Stimulated activated naive B cell treated with anti-CD40 and anti-IgM and Interleukin-4, amounts not matched to agents 10 μg/mL and 1 μg/mL and 100 μg/mL, for 72 hours (primary cell): ENCODE measurements around the gene GTF3C2.

ENCODE experiments used
- ATAC-seq, 2 donors: fragments of 150-1000 bp; cut with Tn5 transposase; replicated peaks; 2 replicates each; pipeline ENCODE4 v1.10.0; 2021; ENCODE audit warnings: moderate library complexity in 1 of 2
- DNase-seq: peaks from one replicate; pipeline ENCODE4 v3.0.0; 2021
- H3K27ac Mint-ChIP-seq: one replicate; pipeline ENCODE4 v1.8.0; 2022; ENCODE audit warnings: mild to moderate bottlenecking, mixed read lengths
- H3K27me3 Mint-ChIP-seq, 2 donors: one replicate each; pipeline ENCODE4 v1.8.0; 2022; ENCODE audit warnings: mixed read lengths in 2 of 2
- H3K36me3 Mint-ChIP-seq, 2 donors: one replicate each; pipeline ENCODE4 v1.8.0; 2022; ENCODE audit warnings: mixed read lengths in 2 of 2, mild to moderate bottlenecking in 1 of 2
- H3K4me1 Mint-ChIP-seq, 2 donors: one replicate each; pipeline ENCODE4 v1.8.0; 2022; ENCODE audit warnings: mixed read lengths in 2 of 2, mild to moderate bottlenecking in 1 of 2
- H3K4me3 Mint-ChIP-seq, 2 donors: one replicate each; pipeline ENCODE4 v1.8.0; 2022; ENCODE audit warnings: mild to moderate bottlenecking in 2 of 2, mixed read lengths in 2 of 2, moderate library complexity in 1 of 2
- H3K9me3 Mint-ChIP-seq, 2 donors: one replicate each; pipeline ENCODE4 v1.8.0; 2022; ENCODE audit warnings: mixed read lengths in 2 of 2, mild to moderate bottlenecking in 1 of 2

The GTF3C2 gene

GRCh38 chr2:27356382-27357181, at the start of gene GTF3C2:
TSS of gene GTF3C2 (minus strand) at chr2:27356764. CDS start at chr2:27343554, 13,210 bp downstream.
- peak within 1 kb of the TSS; percentile 98 for H3K27ac Mint-ChIP-seq
- H3K9me3 Mint-ChIP-seq = no peaks in the 10 kb centered on the region
- H3K4me3 Mint-ChIP-seq = peak within 1 kb of the TSS; percentile 99 to 100
- ATAC-seq = peak; percentile 86 to 89
- H3K27me3 Mint-ChIP-seq = no peaks in the 10 kb centered on the region
- H3K36me3 Mint-ChIP-seq = peaks cover 15 to 25% of the 10 kb centered on the region in 2 donors
- peak; percentile 91 for DNase-seq
- H3K4me1 Mint-ChIP-seq = peaks cover 26 to 45% of the 10 kb centered on the region in 2 donors

- no peak overlapping the region for H3K4me3 Mint-ChIP-seq
Measured at GRCh38 chr2:27400348-27401135, 44.0 kb upstream of the GTF3C2 start.

GRCh38 chr2:27398962-27399361, 42.4 kb upstream of the GTF3C2 start:
- DNase-seq = no peak
- Mint-ChIP-seq H3K27me3 (no peaks in the 10 kb centered on the region), H3K4me3 (no peak overlapping the region), H3K36me3 (peaks cover 22 to 31% of the 10 kb centered on the region in 2 donors), H3K9me3 (no peaks in the 10 kb centered on the region), H3K4me1 (peaks cover 10 to 35% of the 10 kb centered on the region in 2 donors), H3K27ac (peak overlapping the region; percentile 9)
- no peak for ATAC-seq

More at GRCh38 chr2:27400348-27401135, 44.0 kb upstream of the GTF3C2 start:
- Mint-ChIP-seq H3K27ac (peak overlapping the region; percentile 14), H3K4me1 (peaks cover 10 to 39% of the 10 kb centered on the region in 2 donors), H3K36me3 (peaks cover 20 to 33% of the 10 kb centered on the region in 2 donors), H3K27me3 (no peaks in the 10 kb centered on the region), H3K9me3 (no peaks in the 10 kb centered on the region)
- no peak for ATAC-seq
- no peak for DNase-seq

- DNase-seq = no peak
- Mint-ChIP-seq H3K27me3 (no peaks in the 10 kb centered on the region), H3K27ac (no peak overlapping the region), H3K36me3 (peaks cover 31 to 41% of the 10 kb centered on the region in 2 donors), H3K9me3 (no peaks in the 10 kb centered on the region), H3K4me1 (peaks cover 9 to 17% of the 10 kb centered on the region in 2 donors), H3K4me3 (no peak overlapping the region)
- no peak for ATAC-seq
Measured at GRCh38 chr2:27393225-27393624, 36.7 kb upstream of the GTF3C2 start.

GRCh38 chr2:27390822-27391679, 34.5 kb upstream of the GTF3C2 start:
- DNase-seq (no peak), ATAC-seq (no peak)
- Mint-ChIP-seq H3K9me3 (no peaks in the 10 kb centered on the region), H3K27ac (no peak overlapping the region), H3K4me1 (peaks cover 10 to 16% of the 10 kb centered on the region in 2 donors), H3K4me3 (no peak overlapping the region), H3K36me3 (peaks cover 29 to 37% of the 10 kb centered on the region in 2 donors), H3K27me3 (no peaks in the 10 kb centered on the region)

- Mint-ChIP-seq H3K36me3 (peaks cover 64 to 81% of the 10 kb centered on the region in 2 donors), H3K9me3 (peaks cover 0 to 3% of the 10 kb centered on the region in 2 donors), H3K27me3 (no peaks in the 10 kb centered on the region), H3K4me3 (peak overlapping the region; percentile 91 to 94), H3K4me1 (peaks cover 55 to 75% of the 10 kb centered on the region in 2 donors), H3K27ac (peak overlapping the region; percentile 97)
- ATAC-seq (no peak), DNase-seq (no peak)
Measured at GRCh38 chr2:27381577-27382181, 25.1 kb upstream of the GTF3C2 start.

GRCh38 chr2:27380626-27381545, 24.3 kb upstream of the GTF3C2 start, which contains the start of gene ZNF513:
TSS of gene ZNF513 (minus strand) at chr2:27380734. CDS start at chr2:27380526, 208 bp downstream.
- H3K36me3 Mint-ChIP-seq = peaks cover 68 to 86% of the 10 kb centered on the region in 2 donors
- H3K4me1 Mint-ChIP-seq = peaks cover 56 to 77% of the 10 kb centered on the region in 2 donors
- no peaks in the 10 kb centered on the region for H3K27me3 Mint-ChIP-seq
- DNase-seq (peak; percentile 88), ATAC-seq (peak; percentile 90 to 94)
- H3K9me3 Mint-ChIP-seq = peaks cover 0 to 3% of the 10 kb centered on the region in 2 donors
- H3K27ac Mint-ChIP-seq = peak within 1 kb of the TSS; percentile 97
- H3K4me3 Mint-ChIP-seq = peak within 1 kb of the TSS; percentile 91 to 94

- Mint-ChIP-seq H3K4me1 (peaks cover 54 to 75% of the 10 kb centered on the region in 2 donors), H3K4me3 (peak overlapping the region; percentile 91 to 94), H3K36me3 (peaks cover 65 to 83% of the 10 kb centered on the region in 2 donors), H3K9me3 (peaks cover 0 to 3% of the 10 kb centered on the region in 2 donors), H3K27ac (peak overlapping the region; percentile 97), H3K27me3 (no peaks in the 10 kb centered on the region)
- DNase-seq = no peak
- ATAC-seq = peak; percentile 61 to 64
Measured at GRCh38 chr2:27379836-27380625, 23.5 kb upstream of the GTF3C2 start.

GRCh38 chr2:27379383-27379835, 22.8 kb upstream of the GTF3C2 start:
- Mint-ChIP-seq H3K36me3 (peaks cover 64 to 83% of the 10 kb centered on the region in 2 donors), H3K4me3 (peak overlapping the region; percentile 91 to 94), H3K27ac (peak overlapping the region; percentile 97), H3K4me1 (peaks cover 56 to 72% of the 10 kb centered on the region in 2 donors), H3K9me3 (peaks cover 0 to 3% of the 10 kb centered on the region in 2 donors), H3K27me3 (no peaks in the 10 kb centered on the region)
- no peak for DNase-seq
- ATAC-seq = no peak

- peaks cover 60 to 81% of the 10 kb centered on the region in 2 donors for H3K36me3 Mint-ChIP-seq
- H3K4me3 Mint-ChIP-seq = peak overlapping the region; percentile 91 to 94
- peaks cover 53 to 69% of the 10 kb centered on the region in 2 donors for H3K4me1 Mint-ChIP-seq
- ATAC-seq (no peak), DNase-seq (no peak)
- peak overlapping the region; percentile 97 for H3K27ac Mint-ChIP-seq
- peaks cover 0 to 3% of the 10 kb centered on the region in 2 donors for H3K9me3 Mint-ChIP-seq
- no peaks in the 10 kb centered on the region for H3K27me3 Mint-ChIP-seq
Measured at GRCh38 chr2:27378809-27379290, 22.3 kb upstream of the GTF3C2 start.

- Mint-ChIP-seq H3K4me3 (peak overlapping the region; percentile 6 to 29), H3K27ac (peak overlapping the region; percentile 82), H3K36me3 (peaks cover 58 to 81% of the 10 kb centered on the region in 2 donors), H3K4me1 (peaks cover 49 to 70% of the 10 kb centered on the region in 2 donors), H3K27me3 (no peaks in the 10 kb centered on the region), H3K9me3 (peaks cover 0 to 3% of the 10 kb centered on the region in 2 donors)
- DNase-seq (no peak), ATAC-seq (no peak)
Measured at GRCh38 chr2:27378096-27378808, 21.7 kb upstream of the GTF3C2 start.
